Measurements from ENCODE around the gene MT1E.
A peak's percentile ranks its signal among the peaks of the same experiment; 100 is the strongest.
"Not testable (repeated sequence)": the region's sequence is repeated elsewhere in the genome, so short reads cannot be mapped to it uniquely, and the experiment has no call there.

MT1E gene

DNA sequence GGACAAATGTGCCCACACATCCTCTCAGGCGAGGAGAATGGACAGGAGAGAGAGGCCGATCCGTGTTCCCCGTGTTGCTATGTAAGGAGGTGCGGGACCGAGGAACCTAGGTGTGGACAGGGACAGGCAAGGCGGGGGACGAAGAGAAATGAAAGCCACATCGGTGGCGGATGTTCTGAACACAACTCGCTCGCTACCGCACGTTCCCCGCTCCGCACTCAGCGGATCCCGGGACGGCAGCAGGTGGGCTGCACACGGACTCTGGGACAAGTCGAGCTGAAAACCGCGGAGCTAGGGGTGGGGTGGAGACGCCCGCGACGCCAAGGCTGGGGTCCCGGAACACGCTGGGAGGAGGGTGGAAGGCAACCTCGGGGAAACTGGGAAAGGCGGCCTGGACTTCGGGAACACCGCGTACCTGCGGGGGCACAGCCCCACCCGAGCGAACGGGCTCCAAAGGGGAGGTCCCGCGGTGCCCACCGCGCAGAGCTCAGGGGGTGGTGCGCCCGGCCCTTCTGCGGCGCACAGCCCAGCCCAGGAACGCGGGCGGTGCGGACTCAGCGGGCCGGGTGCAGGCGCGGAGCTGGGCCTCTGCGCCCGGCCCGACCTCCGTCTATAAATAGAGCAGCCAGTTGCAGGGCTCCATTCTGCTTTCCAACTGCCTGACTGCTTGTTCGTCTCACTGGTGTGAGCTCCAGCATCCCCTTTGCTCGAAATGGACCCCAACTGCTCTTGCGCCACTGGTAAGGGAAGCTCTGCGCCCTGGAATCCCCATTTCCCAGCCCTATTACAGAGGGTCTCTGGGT, at the start of gene MT1E:
MT1E (plus strand) TSS at position 642 of the 803 bp plus-strand sequence; CDS start at position 713, 71 bp downstream.
- peak; percentile 37 to 81 for DNase-seq

DNA sequence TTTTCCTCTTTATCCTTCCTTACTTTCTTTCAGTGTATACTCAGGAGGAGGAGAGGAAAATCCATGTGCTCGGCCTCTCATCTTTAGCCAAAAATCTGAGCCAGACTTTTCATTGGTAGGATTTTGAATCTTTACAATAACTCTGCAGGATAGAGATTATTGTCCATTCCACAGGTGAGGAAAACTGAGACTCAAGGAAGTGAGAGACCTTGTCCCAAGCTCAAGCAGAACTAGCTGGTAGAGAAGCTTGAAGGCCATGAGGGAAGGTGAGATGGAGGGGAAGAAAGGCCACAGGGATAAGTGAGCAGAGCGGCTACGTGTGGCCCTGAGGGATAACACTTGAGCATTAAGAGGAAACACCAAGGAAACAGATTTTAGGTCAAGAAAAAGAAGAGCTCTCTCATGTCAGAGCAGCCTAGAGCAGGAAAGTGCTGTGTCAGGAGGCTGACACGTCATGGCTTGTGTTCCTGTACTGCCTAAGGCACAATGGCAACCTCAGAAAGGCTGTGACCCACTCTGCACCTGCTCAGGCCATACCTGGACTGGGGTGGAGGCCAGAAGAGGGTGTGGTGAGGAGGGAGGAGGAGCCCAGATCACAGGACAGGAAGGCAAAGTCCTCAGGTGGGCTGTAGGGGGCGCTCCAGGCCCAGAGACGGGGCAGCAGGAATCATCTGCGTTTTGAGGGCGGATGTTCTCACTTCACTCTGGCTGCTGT, 48.8 kb upstream of the MT1E start:
- peak; percentile 4 to 65 for DNase-seq

- DNase-seq: no peak
Measured at GRCh38 chr16:56577300-56577625, 48.3 kb upstream of the MT1E start.

- no peak for DNase-seq
Measured at GRCh38 chr16:56580391-56581048, 45.1 kb upstream of the MT1E start.

DNA sequence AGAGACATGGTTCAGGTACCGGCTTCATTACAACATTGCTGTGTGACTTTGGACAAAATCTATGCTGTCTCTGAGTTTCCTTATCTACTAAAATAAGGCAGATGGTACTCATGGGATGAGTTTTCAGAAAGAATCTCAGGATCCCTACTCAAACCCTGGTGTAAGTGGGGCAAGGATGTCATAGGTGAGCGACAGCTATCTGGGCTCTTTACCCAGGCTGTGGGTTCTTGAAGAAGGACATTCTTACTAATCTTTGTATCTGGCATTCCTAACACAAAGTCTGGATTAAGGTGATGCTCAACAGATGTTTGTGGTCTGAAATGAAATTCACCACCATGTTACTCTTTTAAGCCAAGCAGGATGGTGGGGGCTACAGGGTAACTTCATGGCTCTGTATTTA, 42.7 kb upstream of the MT1E start:
- not testable (repeated sequence) for DNase-seq

DNA sequence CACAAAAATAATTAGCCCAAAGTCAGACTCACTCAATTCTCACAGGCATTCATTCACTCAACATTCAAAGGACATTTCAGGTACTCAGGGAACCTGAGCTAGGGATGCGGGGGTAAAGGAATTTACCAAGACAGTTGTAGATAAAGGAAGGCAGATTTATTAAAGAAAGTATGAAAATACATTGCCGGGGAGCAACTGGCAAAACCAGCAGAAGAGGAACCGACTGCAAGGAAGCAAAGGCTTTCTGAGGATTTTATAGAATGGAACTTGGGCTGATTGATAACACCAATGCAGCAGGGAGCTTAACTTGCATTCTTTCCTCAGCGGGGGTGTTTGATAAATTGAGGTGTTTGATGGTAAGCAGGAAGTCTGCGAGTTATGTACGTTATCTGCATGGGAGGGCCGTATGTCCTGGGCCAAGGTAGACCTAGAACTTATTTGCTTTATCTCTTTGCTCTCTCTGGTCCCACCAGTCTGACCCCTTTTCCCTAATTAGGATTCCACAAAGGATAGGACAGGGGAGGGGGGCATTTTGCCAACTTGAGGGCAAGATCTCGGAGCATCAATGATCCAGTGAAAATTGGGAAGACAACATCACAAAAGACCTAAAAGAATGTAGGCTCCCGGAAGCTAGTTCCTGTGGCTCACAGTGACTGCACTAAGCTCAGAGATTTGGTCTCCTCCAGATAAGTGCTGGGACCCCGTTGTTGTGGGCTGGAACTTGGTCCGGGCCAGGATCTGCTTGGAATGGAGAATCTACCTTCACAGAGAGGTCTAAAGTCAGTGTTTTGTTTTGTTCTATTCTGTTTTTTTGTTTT, 42.0 kb upstream of the MT1E start:
- no peak for DNase-seq

DNA sequence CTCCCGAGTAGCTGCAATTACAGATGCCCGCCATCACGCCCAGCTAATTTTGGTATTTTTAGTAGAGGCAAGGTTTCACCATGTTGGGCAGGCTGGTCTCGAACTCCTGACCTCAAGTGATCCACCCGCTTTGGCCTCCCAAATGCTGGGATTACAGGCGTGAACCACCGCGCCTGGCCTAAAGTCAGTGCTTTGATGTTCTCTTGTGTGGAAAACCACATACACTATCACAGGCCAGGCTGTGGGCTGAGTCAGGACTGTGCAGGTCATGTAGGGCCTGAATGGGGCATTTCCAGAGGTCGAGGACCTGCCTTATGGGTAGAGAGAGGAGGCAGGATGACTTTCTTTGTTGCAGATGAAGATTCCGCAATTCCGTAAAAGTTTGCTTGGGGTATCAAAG, 41.3 kb upstream of the MT1E start:
- no peak for DNase-seq

GRCh38 chr16:56588781-56589140, 36.8 kb upstream of the MT1E start:
- peak in 1 of 2 experiments; percentile 29 for DNase-seq

DNA sequence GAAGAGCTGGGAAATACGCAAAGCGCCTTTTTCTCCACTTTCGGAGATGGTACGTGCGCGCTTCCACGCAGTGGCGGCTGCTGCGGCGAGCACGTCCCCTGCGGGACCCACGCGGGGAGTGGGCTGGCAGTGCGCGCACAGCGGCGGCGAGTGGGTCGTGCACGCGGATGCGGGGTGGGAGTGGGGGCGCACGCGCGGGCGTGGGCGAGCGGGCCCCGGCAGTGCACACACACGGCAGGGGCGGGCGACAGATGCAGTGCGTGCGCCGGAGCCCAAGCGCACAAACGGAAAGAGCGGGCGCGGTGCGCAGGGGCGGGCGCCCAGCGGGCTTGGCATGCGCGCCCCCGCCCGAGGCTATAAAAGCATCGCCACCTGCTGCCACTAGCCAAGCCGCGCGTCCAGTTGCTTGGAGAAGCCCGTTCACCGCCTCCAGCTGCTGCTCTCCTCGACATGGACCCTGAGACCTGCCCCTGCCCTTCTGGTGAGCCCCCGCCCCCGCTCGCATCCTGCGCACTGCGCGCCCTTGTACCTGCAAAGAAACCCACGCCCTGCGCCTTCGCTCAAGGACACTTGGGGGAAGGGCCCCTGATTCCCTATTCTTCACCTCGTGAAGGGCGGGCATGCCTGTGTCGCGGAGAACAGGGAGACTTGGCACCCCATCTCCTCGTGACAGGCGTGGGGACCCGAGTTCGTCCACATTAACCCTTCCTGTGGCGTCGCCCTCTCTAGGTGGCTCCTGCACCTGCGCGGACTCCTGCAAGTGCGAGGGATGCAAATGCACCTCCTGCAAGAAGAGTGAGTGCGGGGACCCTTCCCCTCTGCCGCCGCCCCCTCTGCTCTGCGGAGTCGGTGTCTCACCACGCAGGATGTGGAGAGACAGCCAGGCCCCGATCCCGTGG, 36.2 kb upstream of the MT1E start, which contains the start of gene MT3:
MT3 (plus strand) TSS at position 388 of the 899 bp plus-strand sequence; CDS start at position 451, 63 bp downstream.
- peak; percentile 45 to 77 for DNase-seq

- DNase-seq: no peak
Measured at GRCh38 chr16:56591377-56592060, 34.1 kb upstream of the MT1E start.

DNA sequence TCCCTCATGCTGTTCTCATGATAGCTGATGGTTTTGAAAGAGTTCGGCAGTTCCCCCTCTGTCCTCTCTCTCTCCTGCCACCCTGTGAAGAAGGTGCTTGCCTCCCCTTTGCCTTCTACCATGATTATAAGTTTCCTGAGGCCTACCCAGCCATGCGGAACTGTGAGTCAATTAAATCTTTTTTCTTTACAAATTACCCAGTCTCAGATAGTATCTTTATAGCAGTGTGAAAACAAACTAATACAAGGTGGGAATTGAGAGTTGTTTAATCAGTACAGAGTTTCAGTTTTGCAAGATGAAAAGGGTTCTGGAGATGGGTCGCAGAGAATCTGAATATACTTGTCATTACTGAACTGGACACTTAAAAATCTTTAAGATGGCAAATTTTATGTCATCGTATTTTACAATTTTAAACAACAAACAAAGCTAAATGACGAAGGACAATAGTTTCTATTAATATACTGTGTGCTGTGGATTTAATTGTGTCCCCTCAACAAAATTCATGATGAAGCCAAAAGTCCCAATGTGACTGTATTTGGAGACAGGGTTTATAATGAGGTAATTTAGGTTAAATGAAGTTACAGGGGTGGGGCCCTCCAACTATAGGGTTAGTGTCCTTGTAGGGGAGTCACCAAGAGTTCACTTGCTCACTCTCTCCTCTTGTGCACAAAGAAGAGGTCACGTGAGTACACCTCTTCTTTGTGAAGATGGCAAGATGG, 31.8 kb upstream of the MT1E start:
- DNase-seq: no peak

GRCh38 chr16:56594292-56594619, 31.3 kb upstream of the MT1E start:
- DNase-seq: no peak

- peak in 1 of 2 experiments; percentile 64 for DNase-seq
Measured at GRCh38 chr16:56600398-56600999, 25.1 kb upstream of the MT1E start.

- DNase-seq: no peak
Measured at GRCh38 chr16:56601325-56601724, 24.3 kb upstream of the MT1E start.

DNA sequence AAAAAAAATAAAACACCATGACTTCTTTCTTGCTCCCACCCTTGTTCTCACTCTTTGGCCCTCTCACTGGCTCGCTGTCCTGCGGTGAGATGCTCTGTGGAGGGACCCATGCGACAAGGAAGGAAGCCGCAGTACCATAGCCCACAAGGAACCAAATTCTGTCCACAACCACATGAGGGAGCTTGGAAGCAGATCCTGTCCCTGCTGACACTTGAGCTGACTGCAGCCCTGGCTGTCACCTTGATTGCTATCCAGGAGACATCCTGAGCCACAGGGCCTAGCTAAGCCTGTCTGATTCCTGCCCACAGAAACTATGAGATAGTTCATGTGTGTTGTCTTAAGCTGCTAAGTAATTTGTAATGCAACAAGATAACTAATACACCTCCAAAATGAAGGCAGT, 22.0 kb upstream of the MT1E start:
- DNase-seq: peak; percentile 18 to 49

- DNase-seq: no peak
Measured at GRCh38 chr16:56604966-56605365, 20.6 kb upstream of the MT1E start.

DNA sequence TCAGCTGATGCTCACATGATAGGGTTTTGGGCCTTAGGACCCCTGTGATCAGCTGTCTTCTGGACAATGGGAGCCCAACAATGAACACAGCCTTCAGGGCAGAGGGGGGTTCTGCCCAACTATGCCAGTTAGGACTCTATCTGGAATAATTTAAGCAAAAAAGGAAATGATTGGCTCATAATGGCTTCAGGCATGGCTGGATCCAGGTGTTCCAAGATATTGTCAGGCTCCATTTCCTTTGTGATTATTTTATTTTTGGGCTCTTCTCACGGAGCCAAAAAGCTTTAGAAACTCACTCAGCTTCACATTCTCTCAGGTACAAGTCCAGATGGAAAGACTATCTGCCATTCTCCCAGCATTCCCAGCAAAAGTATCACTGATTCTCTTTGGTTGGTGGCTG, 20.1 kb upstream of the MT1E start:
- DNase-seq: no peak

- DNase-seq: no peak
Measured at GRCh38 chr16:56606071-56606475, 19.5 kb upstream of the MT1E start.

DNA sequence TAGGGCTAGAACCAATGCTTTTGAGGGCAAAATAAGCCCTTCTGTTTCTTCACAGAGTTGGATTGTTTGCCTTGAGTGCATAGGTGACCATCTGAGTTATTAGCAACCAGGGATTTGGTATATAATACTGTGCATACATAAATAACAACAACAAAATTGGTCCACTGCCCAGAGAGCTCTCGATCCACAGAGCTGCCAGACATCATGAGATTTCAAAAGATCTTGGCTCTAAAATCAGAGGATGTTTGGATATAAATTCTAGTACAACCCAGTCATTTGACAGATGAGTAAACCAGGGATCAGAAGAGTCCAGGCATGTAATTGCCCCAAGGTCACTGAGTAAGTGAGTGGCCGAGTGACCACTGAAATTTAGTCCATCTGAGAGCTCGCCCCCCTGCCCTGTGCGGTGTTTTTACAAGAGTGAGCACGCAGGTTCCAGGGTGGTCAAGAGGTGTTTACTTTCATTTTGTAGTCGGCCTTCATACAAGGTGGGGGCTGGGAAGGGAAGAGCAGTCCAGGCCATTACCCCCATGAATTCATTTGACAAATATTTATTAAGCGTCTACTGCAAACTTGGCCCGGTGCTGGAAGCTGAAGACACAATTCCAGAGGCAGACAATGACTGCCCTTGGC, 19.0 kb upstream of the MT1E start:
- no peak for DNase-seq
